ENCODE results near the gene SCN4B. TPM values are rescaled to one million over a fixed set of nuclear protein-coding genes. Genes with fewer than 3 reads are reported as not detected.

SCN4B gene
- polyA plus RNA-seq, 1 experiment = 0.43 TPM

- no peak overlapping the region for H3K4me3 ChIP-seq (ENCODE audit: low read depth, low read length)
- no peak for DNase-seq (ENCODE audit: low read depth)
- CTCF ChIA-PET = interaction anchor here (2.6 kb wide), 1 partner anchor 12 kb away, joined by 9 read pairs; no protein-coding TSS in a partner anchor
- TF ChIP-seq CTCF (IDR thresholded peaks at IDR 0.05; ENCODE audit: insufficient read depth, low read depth, low read length) = no peak
- H3K36me3 ChIP-seq (ENCODE audit: control insufficient read depth, insufficient read depth, low read length) = no peaks in the 10 kb centered on the region
- POLR2A ChIA-PET = no interaction called here
- H3K27me3 ChIP-seq (ENCODE audit: control insufficient read depth, insufficient read depth, low read length) = no peaks in the 10 kb centered on the region
Observed at GRCh38 chr11:118132385-118133151, 20.1 kb downstream of the SCN4B start.

DNA sequence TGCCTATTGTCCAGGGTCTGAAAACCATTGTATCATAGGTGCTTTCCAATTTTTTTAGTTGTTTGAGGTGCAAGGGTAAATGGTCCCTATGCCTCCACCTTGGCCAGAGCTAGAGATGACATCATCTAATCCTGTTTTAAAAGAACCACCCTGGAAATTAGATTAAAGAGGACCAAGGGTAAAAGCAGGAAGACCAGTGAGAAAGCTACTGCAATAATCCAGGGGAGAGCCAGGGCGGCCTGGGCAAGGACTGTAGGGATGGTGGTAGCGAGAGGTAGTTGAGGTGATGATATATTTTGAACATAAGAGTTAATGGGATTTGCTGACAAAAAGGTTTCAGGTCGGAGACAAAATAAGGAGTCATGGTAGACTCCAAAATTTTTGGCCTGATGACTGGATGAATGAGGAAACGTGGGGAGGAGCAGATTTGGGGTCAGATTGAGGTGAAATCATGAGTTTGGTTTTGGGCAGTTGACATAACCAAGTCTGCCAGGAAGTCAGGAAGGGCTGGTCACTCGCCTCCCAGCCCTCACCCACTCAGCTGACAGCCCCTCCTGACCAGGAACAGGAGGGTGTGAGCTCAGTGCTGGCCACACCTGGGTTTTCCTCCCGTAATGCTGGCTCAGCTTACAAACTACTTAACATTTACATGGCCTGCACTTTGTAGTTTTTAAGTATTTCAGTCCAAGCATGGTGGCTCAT, 23.0 kb downstream of the SCN4B start:
- TF ChIP-seq CTCF (IDR thresholded peaks at IDR 0.05; ENCODE audit: insufficient read depth, low read depth, low read length) = no peak
- Histone ChIP-seq H3K36me3 (ENCODE audit: control insufficient read depth, insufficient read depth, low read length) (no peaks in the 10 kb centered on the region), H3K27me3 (ENCODE audit: control insufficient read depth, insufficient read depth, low read length) (no peaks in the 10 kb centered on the region), H3K4me3 (ENCODE audit: low read depth, low read length) (no peak overlapping the region)
- DNase-seq (ENCODE audit: low read depth) = no peak
- POLR2A ChIA-PET = no interaction called here
- CTCF ChIA-PET = interaction anchor here (0.8 to 2.0 kb wide), 4 partner anchors 8 to 286 kb away, joined by 3 to 8 read pairs (median 4); no protein-coding TSS in a partner anchor

DNA sequence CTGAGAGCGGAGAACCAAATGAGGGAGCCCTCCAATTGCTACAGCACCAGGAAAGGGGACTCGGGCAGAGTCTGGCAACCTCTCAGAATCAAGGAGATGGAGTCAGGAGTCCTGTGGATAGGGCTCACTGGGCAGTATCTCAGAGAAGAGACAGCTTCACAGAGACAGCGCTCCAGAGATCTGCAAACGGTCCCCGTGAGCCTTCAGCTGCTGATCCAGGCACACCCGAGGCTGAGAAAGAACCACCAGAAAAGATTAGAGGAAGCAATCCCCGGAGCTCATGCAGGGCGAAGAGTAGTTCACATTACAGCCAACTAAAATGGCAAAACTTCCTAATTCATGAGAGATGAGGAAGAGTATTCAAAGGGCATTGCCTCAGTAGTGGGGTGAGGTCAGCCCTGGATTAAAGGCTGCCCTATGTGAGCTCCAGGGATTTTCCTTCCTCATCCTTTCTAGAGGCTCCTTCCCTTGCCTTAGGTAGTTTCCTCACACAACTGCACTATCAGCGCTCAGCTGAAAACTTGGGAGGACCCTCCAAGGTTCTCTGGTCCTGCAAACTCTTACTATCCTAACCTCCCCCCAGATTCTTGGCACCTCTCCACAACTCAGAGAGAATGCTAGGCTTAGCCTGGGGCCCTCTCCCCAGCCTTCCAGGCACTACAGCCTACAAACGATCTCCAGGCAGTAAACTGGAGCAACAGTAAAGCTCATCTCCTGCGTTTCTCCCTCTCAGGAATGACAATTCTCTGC, 23.7 kb downstream of the SCN4B start:
- no peak for TF ChIP-seq CTCF (IDR thresholded peaks at IDR 0.05; ENCODE audit: insufficient read depth, low read depth, low read length)
- CTCF ChIA-PET = interaction anchor here (0.8 to 2.0 kb wide), 4 partner anchors 9 to 286 kb away, joined by 3 to 8 read pairs (median 4); no protein-coding TSS in a partner anchor
- Histone ChIP-seq H3K4me3 (ENCODE audit: low read depth, low read length) (no peak overlapping the region), H3K27me3 (ENCODE audit: control insufficient read depth, insufficient read depth, low read length) (no peaks in the 10 kb centered on the region), H3K36me3 (ENCODE audit: control insufficient read depth, insufficient read depth, low read length) (no peaks in the 10 kb centered on the region)
- POLR2A ChIA-PET = no interaction called here
- DNase-seq (ENCODE audit: low read depth) = no peak

- DNase-seq (ENCODE audit: low read depth) = no peak
- TF ChIP-seq CTCF (IDR thresholded peaks at IDR 0.05; ENCODE audit: insufficient read depth, low read depth, low read length) = no peak
- CTCF ChIA-PET = interaction anchor here (1.0 kb wide), 1 partner anchor 9 kb away, joined by 5 read pairs; no protein-coding TSS in a partner anchor
- no peak overlapping the region for H3K4me3 ChIP-seq (ENCODE audit: low read depth, low read length)
- POLR2A ChIA-PET = no interaction called here
- H3K27me3 ChIP-seq (ENCODE audit: control insufficient read depth, insufficient read depth, low read length) = no peaks in the 10 kb centered on the region
- H3K36me3 ChIP-seq (ENCODE audit: control insufficient read depth, insufficient read depth, low read length) = no peaks in the 10 kb centered on the region
Observed at GRCh38 chr11:118128310-118128709, 24.3 kb downstream of the SCN4B start.
